ENCODE results near the gene TEX264. TPM values are rescaled to one million over a fixed set of nuclear protein-coding genes. Genes with fewer than 3 reads are reported as not detected.

The TEX264 gene
- total RNA-seq, 6 experiments from 2014 or later = 39.2 to 56.3 (median 42.2) TPM

DNA sequence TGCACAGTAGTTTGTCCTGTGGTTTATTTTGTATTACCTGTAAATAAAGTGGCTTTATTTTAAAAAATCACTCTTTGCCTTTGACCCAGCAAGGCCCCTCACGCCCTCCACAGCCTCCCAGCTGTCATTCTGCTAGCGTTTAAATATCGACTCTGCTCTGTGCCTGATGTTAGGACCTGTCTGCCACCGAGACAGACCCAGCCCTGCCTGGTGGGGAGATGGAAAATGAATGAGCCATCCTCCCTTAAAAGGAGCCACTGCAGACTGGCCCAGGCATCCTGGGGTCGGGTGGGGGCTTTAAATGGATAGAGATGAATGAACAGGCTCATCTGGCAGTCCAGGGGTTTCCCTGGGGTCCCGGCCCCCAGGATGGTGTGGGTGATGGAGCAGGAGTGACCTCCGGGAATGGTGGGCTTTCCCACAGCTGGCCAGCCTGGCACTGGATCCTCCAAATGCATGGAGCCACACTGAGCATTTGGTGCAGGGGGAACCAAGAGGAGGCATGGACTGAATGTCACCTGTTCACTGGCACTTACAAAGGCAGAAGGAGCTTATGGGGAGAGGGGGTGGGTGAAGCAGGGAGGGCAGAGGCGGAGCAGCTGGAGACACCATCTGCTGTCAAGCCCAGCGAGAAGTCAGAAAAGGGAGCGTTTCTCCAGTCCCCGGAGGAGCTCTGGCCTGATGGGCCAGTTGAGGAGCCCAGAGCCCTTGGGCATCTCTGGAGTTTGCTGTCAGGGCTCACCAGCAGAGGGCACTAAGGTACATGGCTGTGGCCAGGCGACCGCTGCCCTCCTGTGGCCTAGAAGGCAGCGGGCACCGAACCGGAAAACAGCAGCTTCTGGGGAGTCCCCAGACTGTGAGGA, 47.7 kb downstream of the TEX264 start:
- H3K4me1 Mint-ChIP-seq (ENCODE audit: low read depth) = no peaks in the 10 kb centered on the region
- no peak overlapping the region for H3K27ac Mint-ChIP-seq
- H3K27me3 Mint-ChIP-seq (ENCODE audit: insufficient read depth) = peaks cover 11% of the 10 kb centered on the region

DNA sequence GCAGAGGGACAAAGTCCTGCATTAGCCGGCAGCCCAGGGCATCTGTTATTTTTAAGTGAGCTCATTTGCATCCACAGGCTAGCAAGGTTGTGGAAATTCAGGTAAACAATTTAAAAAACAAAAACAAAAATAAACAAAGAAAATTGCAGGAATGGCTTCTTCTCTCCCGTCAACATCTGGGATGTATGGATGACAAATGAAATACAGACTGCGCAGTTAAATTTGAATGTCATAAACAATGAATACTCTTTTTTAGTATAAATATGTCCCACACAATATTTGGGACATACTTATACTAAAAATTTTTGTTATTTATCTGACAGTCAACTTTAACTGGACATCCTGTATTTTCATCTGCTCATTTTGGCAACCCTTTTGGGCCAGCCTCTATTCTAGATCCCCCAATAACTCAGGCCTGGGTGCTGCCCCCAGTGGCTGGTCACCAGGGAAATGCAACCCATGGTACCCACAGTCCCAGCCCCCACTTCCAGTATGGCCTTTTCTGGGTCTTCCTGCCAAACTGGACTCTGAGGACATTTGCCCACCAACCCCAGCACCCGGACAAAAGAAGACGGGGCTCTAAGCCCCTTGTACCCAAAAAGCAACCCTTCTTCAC, 48.5 kb downstream of the TEX264 start:
- Mint-ChIP-seq H3K27ac (no peak overlapping the region), H3K9me3 (no peaks in the 10 kb centered on the region), H3K4me1 (ENCODE audit: low read depth) (no peaks in the 10 kb centered on the region), H3K36me3 (ENCODE audit: low read depth) (no peaks in the 10 kb centered on the region), H3K4me3 (no peak overlapping the region), H3K27me3 (ENCODE audit: insufficient read depth) (peaks cover 8% of the 10 kb centered on the region)
- TF ChIP-seq, protein P1, sequence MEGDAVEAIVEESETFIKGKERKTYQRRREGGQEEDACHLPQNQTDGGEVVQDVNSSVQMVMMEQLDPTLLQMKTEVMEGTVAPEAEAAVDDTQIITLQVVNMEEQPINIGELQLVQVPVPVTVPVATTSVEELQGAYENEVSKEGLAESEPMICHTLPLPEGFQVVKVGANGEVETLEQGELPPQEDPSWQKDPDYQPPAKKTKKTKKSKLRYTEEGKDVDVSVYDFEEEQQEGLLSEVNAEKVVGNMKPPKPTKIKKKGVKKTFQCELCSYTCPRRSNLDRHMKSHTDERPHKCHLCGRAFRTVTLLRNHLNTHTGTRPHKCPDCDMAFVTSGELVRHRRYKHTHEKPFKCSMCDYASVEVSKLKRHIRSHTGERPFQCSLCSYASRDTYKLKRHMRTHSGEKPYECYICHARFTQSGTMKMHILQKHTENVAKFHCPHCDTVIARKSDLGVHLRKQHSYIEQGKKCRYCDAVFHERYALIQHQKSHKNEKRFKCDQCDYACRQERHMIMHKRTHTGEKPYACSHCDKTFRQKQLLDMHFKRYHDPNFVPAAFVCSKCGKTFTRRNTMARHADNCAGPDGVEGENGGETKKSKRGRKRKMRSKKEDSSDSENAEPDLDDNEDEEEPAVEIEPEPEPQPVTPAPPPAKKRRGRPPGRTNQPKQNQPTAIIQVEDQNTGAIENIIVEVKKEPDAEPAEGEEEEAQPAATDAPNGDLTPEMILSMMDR (IDR thresholded peaks at IDR 0.05) = peak; percentile 63; the same call in 1 of the 2 replicates
- no peak for DNase-seq

More for the DNA sequence above, 47.7 kb downstream of the TEX264 start:
- TF ChIP-seq, protein P1 (IDR thresholded peaks at IDR 0.05) = peak; percentile 84
- H3K9me3 Mint-ChIP-seq = no peaks in the 10 kb centered on the region
- H3K4me3 Mint-ChIP-seq = no peak overlapping the region
- H3K36me3 Mint-ChIP-seq (ENCODE audit: low read depth) = no peaks in the 10 kb centered on the region
- peak; percentile 70 for DNase-seq

DNA sequence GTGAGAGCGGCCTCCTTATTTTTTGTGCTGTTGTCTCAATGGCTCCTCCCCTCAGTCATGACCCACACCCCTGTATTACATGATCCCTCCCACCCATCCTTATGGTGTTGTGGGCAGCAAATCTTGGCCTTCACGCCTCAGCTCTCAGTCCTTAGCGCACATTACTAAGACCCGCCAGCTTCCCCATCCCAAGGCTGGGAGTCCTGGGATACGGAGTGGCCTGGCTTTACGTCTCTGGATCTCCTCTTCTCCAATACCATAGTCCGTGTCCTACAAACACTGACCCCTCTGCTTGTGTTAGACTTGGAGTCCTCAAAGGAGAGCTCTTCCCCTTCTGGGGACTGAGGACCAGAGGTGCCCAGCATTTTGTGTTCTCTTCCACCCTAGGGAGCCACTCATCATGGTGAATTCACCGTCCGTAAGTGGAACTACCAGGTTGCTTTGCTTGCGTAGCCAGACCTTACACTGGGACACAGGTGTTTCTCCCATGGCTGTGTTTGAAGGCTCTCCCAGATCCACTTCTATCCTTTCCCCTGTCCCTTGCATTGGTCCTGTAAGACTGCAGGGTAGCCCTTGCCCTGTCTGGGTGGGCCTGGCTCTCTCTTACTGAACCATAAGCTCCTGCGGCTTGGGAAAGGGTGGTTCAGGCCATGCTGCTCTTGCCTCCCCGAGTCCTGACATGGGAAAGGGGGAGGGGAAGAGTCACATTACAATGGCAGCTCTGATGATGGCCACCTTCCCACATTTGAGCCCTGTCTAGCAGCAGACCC, 49.4 kb downstream of the TEX264 start:
- Mint-ChIP-seq H3K27me3 (ENCODE audit: insufficient read depth) (peaks cover 8% of the 10 kb centered on the region), H3K36me3 (ENCODE audit: low read depth) (no peaks in the 10 kb centered on the region), H3K4me1 (ENCODE audit: low read depth) (no peaks in the 10 kb centered on the region), H3K27ac (no peak overlapping the region), H3K4me3 (no peak overlapping the region), H3K9me3 (no peaks in the 10 kb centered on the region)
- TF ChIP-seq, protein P1 (IDR thresholded peaks at IDR 0.05) = no peak
- no peak for DNase-seq

DNA sequence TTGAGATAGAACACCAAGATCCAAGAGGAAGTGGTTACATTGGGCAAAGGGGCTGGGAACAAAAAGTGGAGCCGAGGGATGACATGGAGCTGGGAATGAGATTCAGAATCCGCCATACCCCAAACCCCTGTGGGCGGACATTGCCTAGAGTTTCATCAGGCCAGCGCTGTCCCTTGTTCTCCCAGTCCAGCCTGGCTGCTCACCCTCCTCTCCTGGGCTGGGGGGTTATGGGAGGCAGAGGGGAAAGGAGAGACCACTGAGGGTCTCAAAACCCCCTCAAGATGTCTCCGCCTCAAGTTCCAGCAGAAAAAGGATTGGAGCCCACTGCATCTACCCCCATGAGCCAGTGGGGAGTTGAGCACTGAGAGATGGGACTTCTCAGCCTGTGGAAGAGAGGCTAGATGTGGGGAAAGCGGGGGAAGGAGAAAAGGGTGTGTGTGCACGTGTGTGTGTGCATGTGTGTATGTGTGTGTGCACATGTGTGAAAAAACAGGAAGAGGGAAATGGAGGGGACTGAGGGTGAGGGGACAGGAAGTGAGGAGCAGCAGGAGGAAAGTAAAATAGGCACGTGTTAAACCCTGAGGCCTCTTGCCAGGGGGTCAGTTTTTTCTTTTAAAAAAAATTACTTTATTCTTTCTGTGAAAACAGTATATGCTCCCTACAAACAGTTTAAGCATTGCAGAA, 50.2 kb downstream of the TEX264 start:
- Mint-ChIP-seq H3K27ac (no peak overlapping the region), H3K27me3 (ENCODE audit: insufficient read depth) (peaks cover 8% of the 10 kb centered on the region), H3K4me1 (ENCODE audit: low read depth) (no peaks in the 10 kb centered on the region), H3K9me3 (no peaks in the 10 kb centered on the region), H3K4me3 (no peak overlapping the region), H3K36me3 (ENCODE audit: low read depth) (no peaks in the 10 kb centered on the region)
- DNase-seq = no peak
- TF ChIP-seq, protein P1 (IDR thresholded peaks at IDR 0.05) = no peak

DNA sequence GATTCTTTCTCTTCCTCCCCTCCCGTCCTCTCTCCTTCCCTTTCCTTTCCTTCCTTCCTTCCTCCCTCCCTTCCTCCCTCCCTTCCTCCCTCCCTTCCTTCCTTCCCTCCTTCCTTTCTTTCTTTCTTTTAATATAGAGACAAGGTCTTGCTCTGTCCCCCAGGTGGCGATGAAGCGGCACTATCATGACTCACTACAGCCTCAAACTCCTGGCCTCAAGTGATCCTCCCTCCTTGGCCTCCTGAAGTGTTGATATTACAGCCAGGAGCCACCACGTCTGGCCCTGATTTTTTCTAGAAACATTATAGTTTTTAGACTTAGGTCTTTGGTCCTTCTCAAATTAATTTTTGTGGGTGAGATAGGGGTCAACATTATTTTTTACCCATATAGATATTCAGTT, 51.3 kb downstream of the TEX264 start:
- TF ChIP-seq, protein P1 (IDR thresholded peaks at IDR 0.05) = no peak
- Mint-ChIP-seq H3K4me1 (ENCODE audit: low read depth) (no peaks in the 10 kb centered on the region), H3K9me3 (no peaks in the 10 kb centered on the region), H3K36me3 (ENCODE audit: low read depth) (no peaks in the 10 kb centered on the region), H3K4me3 (no peak overlapping the region), H3K27me3 (ENCODE audit: insufficient read depth) (peaks cover 7% of the 10 kb centered on the region; the same call in 1 of the 2 replicates), H3K27ac (no peak overlapping the region)
- DNase-seq = no peak

Measured in HFFc6 (cell line).